Liver (tissue), 3 donors: ENCODE data around the gene GNA15.

Experiments used
- CTCF ChIP-seq: fragments of 150-350 bp; IDR thresholded peaks from 2 replicates; pipeline ENCODE4 v1.5.1; 2017; ENCODE audit warnings: improper control_type of control experiment, low read depth, low read length; ENCODE audit not compliant: missing input control
- EGR1 ChIP-seq, 2 donors: IDR thresholded peaks; 2 replicates each; pipeline ENCODE4 v1.6.1; 2016 to 2018; ENCODE audit warnings: antibody characterized with exemption in 2 of 2, low read depth in 2 of 2
- GABPA ChIP-seq, 2 donors: IDR thresholded peaks in 1 of 2; conservative IDR thresholded peaks in 1 of 2; 2 replicates each; pipeline ENCODE4 v1.6.1; 2016; ENCODE audit warnings: antibody characterized with exemption in 2 of 2, mild to moderate bottlenecking in 1 of 2, moderate library complexity in 1 of 2
- HNF4G ChIP-seq: IDR thresholded peaks from 2 replicates; pipeline ENCODE4 v1.6.1; 2016; ENCODE audit warnings: antibody characterized with exemption
- JUND ChIP-seq, 2 donors: IDR thresholded peaks; 2 replicates each; pipeline ENCODE4 v1.6.1; 2016; ENCODE audit warnings: antibody characterized with exemption in 2 of 2
- MAX ChIP-seq: IDR thresholded peaks from 2 replicates; pipeline ENCODE4 v1.6.1; 2016; ENCODE audit warnings: antibody characterized with exemption
- RAD21 ChIP-seq, 2 donors: IDR thresholded peaks; 2 replicates each; pipeline ENCODE4 v1.6.1; 2016; ENCODE audit warnings: antibody characterized with exemption in 2 of 2, mild to moderate bottlenecking in 2 of 2
- REST ChIP-seq: IDR thresholded peaks from 2 replicates; pipeline ENCODE4 v1.6.1; 2016; ENCODE audit warnings: antibody characterized with exemption, mild to moderate bottlenecking
- TAF1 ChIP-seq: conservative IDR thresholded peaks from 2 replicates; pipeline ENCODE4 v1.6.1; 2016; ENCODE audit warnings: antibody characterized with exemption, mild to moderate bottlenecking
- YY1 ChIP-seq: IDR thresholded peaks from 2 replicates; pipeline ENCODE4 v1.6.1; 2016; ENCODE audit warnings: antibody characterized with exemption, mild to moderate bottlenecking
- ZBTB33 ChIP-seq: IDR thresholded peaks from 2 replicates; pipeline ENCODE4 v1.6.1; 2016; ENCODE audit warnings: antibody characterized with exemption
- donor health status: healthy.
- donor health status: healthy.

GRCh38 chr19:3211191-3211590, 75.4 kb downstream of the GNA15 start:
- TF ChIP-seq EGR1 (IDR thresholded peaks at IDR 0.05; ENCODE audit: low read depth in 2 of 2), result no peak
- TF ChIP-seq CTCF, result no peak
- TF ChIP-seq ZBTB33, result no peak
- TF ChIP-seq JUND (IDR thresholded peaks at IDR 0.05), result no peak
- no peak for TF ChIP-seq GABPA (IDR thresholded peaks at IDR 0.05 in 1 of 2, conservative IDR thresholded peaks at IDR 0.05 in 1 of 2)
- no peak for TF ChIP-seq MAX
- no peak for TF ChIP-seq YY1
- no peak for TF ChIP-seq REST
- no peak for TF ChIP-seq TAF1
- TF ChIP-seq HNF4G, result no peak
- TF ChIP-seq RAD21 (IDR thresholded peaks at IDR 0.05), result no peak
